H1 (cell line): ENCODE results near the gene CEP68. TPM values are rescaled to one million over a fixed set of nuclear protein-coding genes. Genes with fewer than 3 reads are reported as not detected.

Experiments used
- ATF3 ChIP-seq: IDR thresholded peaks from 2 replicates; pipeline ENCODE4 v1.6.1; 2011; ENCODE audit warnings: low read depth, mild to moderate bottlenecking, low read length; ENCODE audit not compliant: insufficient read depth
- SIRT6 ChIP-seq: IDR thresholded peaks from one replicate; pipeline ENCODE4 v1.7.1; 2012; ENCODE audit warnings: low read length, inconsistent platforms
- SP2 ChIP-seq: IDR thresholded peaks from 2 replicates; pipeline ENCODE4 v1.6.1; 2012; ENCODE audit warnings: mild to moderate bottlenecking, low read length, inconsistent platforms
- USF2 ChIP-seq: IDR thresholded peaks from 2 replicates; pipeline ENCODE4 v1.6.1; 2011; ENCODE audit warnings: low read length, improper control_type of control experiment
- polyA plus RNA-seq, 7 experiments: library from polyadenylated mRNA; depleted of rRNA in 3 of 7; stranded (reverse) in 5 of 7; unstranded in 2 of 7; fragments of >200 nt in 5 of 7; fragments of 200-250 nt in 2 of 7; gene quantifications; 1 replicate in 5 of 7; 2 replicates in 1 of 7; 4 replicates in 1 of 7; pipeline versions ENCODE4 v1.2.1 to v1.2.3, GENCODE V29; 2011 to 2013; ENCODE audit warnings: missing spikeins in 2 of 7, mixed read lengths in 2 of 7
- total RNA-seq: library from RNA; stranded (reverse); fragmentation: NEBNext Ultra II Directional; extraction: Animal tissue kit (Norgen Biotek cat#: 25700); gene quantifications from 2 replicates; pipeline ENCODE4 v1.2.1, GENCODE V29; 2021

The CEP68 gene
- total and polyA plus RNA-seq, 2 of the 8 experiments (the other 6 are each of a cell fraction or from before 2014, with no cell fraction given), result 23.2 to 24.7 TPM

- TF ChIP-seq ATF3 (no peak), USF2 (no peak), SP2 (no peak), SIRT6 (no peak)
These were observed 3.0 kb upstream of the CEP68 start (continued) for GRCh38 chr2:65053199-65053598.
